H9 (cell line): ENCODE results near the gene PDIA6. TPM values are rescaled to one million over a fixed set of nuclear protein-coding genes. Genes with fewer than 3 reads are reported as not detected.

ENCODE experiments used
- DNase-seq: peaks from one replicate; pipeline ENCODE4 v3.0.0-alpha.2; 2017
- H2AFZ ChIP-seq: one replicate; pipeline ENCODE4 v1.6.1; 2013; ENCODE audit warnings: mild to moderate bottlenecking, low read length, control low read depth, moderate library complexity
- H2AK5ac ChIP-seq: 2 replicates; pipeline ENCODE4 v1.6.1; 2013; ENCODE audit warnings: low read length, control low read depth, mixed read lengths; ENCODE audit not compliant: insufficient read length
- H2BK120ac ChIP-seq: one replicate; pipeline ENCODE4 v1.6.1; 2013; ENCODE audit warnings: low read depth, mild to moderate bottlenecking, low read length, control low read depth, inconsistent platforms; ENCODE audit not compliant: poor library complexity, severe bottlenecking
- H2BK12ac ChIP-seq: 2 replicates; pipeline ENCODE4 v1.6.1; 2013; ENCODE audit warnings: low read length, control low read depth, mixed read lengths, low read depth; ENCODE audit not compliant: insufficient read length
- H2BK15ac ChIP-seq: 2 replicates; pipeline ENCODE4 v1.6.1; 2013; ENCODE audit warnings: low read depth, low read length, control low read depth
- H2BK20ac ChIP-seq: one replicate; pipeline ENCODE4 v1.6.1; 2013; ENCODE audit warnings: low read depth, mild to moderate bottlenecking, low read length, control low read depth, inconsistent platforms; ENCODE audit not compliant: poor library complexity, severe bottlenecking
- H2BK5ac ChIP-seq: 2 replicates; pipeline ENCODE4 v1.6.1; 2013; ENCODE audit warnings: low read length, control low read depth, mixed read lengths; ENCODE audit not compliant: insufficient read length
- H3K14ac ChIP-seq: 2 replicates; pipeline ENCODE4 v1.6.1; 2013; ENCODE audit warnings: low read length, control low read depth; ENCODE audit not compliant: insufficient read depth
- H3K18ac ChIP-seq: 2 replicates; pipeline ENCODE4 v1.6.1; 2013; ENCODE audit warnings: low read depth, mild to moderate bottlenecking, mixed read lengths, low read length, control low read depth; ENCODE audit not compliant: insufficient read length
- H3K23ac ChIP-seq: 2 replicates; pipeline ENCODE4 v1.6.1; 2013; ENCODE audit warnings: low read length, control low read depth, mixed read lengths, low read depth; ENCODE audit not compliant: insufficient read length
- H3K23me2 ChIP-seq: 2 replicates; pipeline ENCODE4 v1.6.1; 2013; ENCODE audit warnings: low read depth, mild to moderate bottlenecking, mixed read lengths, low read length, control low read depth; ENCODE audit not compliant: insufficient read length, poor library complexity, severe bottlenecking
- H3K27ac ChIP-seq: 2 replicates; pipeline ENCODE4 v1.5.1; 2013; ENCODE audit warnings: low read length, control low read depth, mixed read lengths, low read depth; ENCODE audit not compliant: insufficient read length
- H3K27me3 ChIP-seq: 2 replicates; pipeline ENCODE4 v1.6.1; 2013; ENCODE audit warnings: low read length, control low read depth, inconsistent platforms; ENCODE audit not compliant: insufficient read depth
- H3K4ac ChIP-seq: 2 replicates; pipeline ENCODE4 v1.6.1; 2013; ENCODE audit warnings: low read depth, mild to moderate bottlenecking, control low read depth, inconsistent platforms, low read length, moderate library complexity
- H3K4me1 ChIP-seq: 2 replicates; pipeline ENCODE4 v1.6.1; 2013; ENCODE audit warnings: low read length, control low read depth, inconsistent platforms; ENCODE audit not compliant: insufficient read depth
- H3K4me2 ChIP-seq: 2 replicates; pipeline ENCODE4 v1.6.1; 2013; ENCODE audit warnings: low read length, control low read depth, mixed read lengths; ENCODE audit not compliant: insufficient read length, insufficient read depth
- H3K56ac ChIP-seq: 2 replicates; pipeline ENCODE4 v1.6.1; 2013; ENCODE audit warnings: low read depth, mild to moderate bottlenecking, mixed read lengths, low read length, control low read depth; ENCODE audit not compliant: insufficient read length
- H3K79me1 ChIP-seq: 2 replicates; pipeline ENCODE4 v1.6.1; 2013; ENCODE audit warnings: low read depth, mild to moderate bottlenecking, moderate library complexity, low read length, control low read depth, inconsistent platforms; ENCODE audit not compliant: insufficient read depth, poor library complexity, severe bottlenecking
- H3K79me2 ChIP-seq: 2 replicates; pipeline ENCODE4 v1.6.1; 2013; ENCODE audit warnings: low read length, control low read depth, inconsistent platforms; ENCODE audit not compliant: insufficient read depth
- H3K9ac ChIP-seq: 2 replicates; pipeline ENCODE4 v1.6.1; 2013; ENCODE audit warnings: low read length, control low read depth, mixed read lengths; ENCODE audit not compliant: insufficient read length; ENCODE audit errors: extremely low read depth
- H3K9me3 ChIP-seq: one replicate; pipeline ENCODE4 v1.6.1; 2013; ENCODE audit warnings: low read depth, low read length, inconsistent platforms; ENCODE audit not compliant: control insufficient read depth
- H3T11ph ChIP-seq: one replicate; pipeline ENCODE4 v1.6.1; 2013; ENCODE audit warnings: mild to moderate bottlenecking, low read length, control low read depth, inconsistent platforms
- H4K20me1 ChIP-seq: one replicate; pipeline ENCODE4 v1.6.1; 2013; ENCODE audit not compliant: control insufficient read depth, insufficient read length, insufficient read depth
- H4K5ac ChIP-seq: 2 replicates; pipeline ENCODE4 v1.6.1; 2013; ENCODE audit warnings: low read depth, mild to moderate bottlenecking, mixed read lengths, low read length, control low read depth; ENCODE audit not compliant: insufficient read length
- H4K8ac ChIP-seq: replicated peaks from 2 replicates; pipeline ENCODE4 v1.6.1; 2013; ENCODE audit warnings: low read length, control low read depth, mixed read lengths, low read depth; ENCODE audit not compliant: insufficient read length
- H4K91ac ChIP-seq: 2 replicates; pipeline ENCODE4 v1.6.1; 2013; ENCODE audit warnings: low read depth, mild to moderate bottlenecking, moderate library complexity, mixed read lengths, low read length, control low read depth; ENCODE audit not compliant: insufficient read length
- H3K27ac Mint-ChIP-seq, 3 experiments: 2 replicates in 2 of 3; 3 replicates in 1 of 3; pipeline ENCODE4 v1.8.0; 2020 to 2021; ENCODE audit warnings: mixed read lengths in 3 of 3, mild to moderate bottlenecking in 1 of 3, moderate library complexity in 1 of 3
- H3K27me3 Mint-ChIP-seq: 2 replicates; pipeline ENCODE4 v1.8.0; 2021; ENCODE audit warnings: low read depth, mild to moderate bottlenecking, moderate library complexity, mixed read lengths
- H3K36me3 Mint-ChIP-seq, 3 experiments: 2 replicates in 2 of 3; 3 replicates in 1 of 3; pipeline ENCODE4 v1.8.0; 2020 to 2021; ENCODE audit warnings: low read depth in 3 of 3, mixed read lengths in 3 of 3; ENCODE audit not compliant: insufficient read depth in 1 of 3
- H3K4me1 Mint-ChIP-seq, 2 experiments: 2 replicates each; pipeline ENCODE4 v1.8.0; 2020; ENCODE audit warnings: mixed read lengths in 2 of 2
- H3K4me3 Mint-ChIP-seq, 2 experiments: 2 replicates in 1 of 2; 3 replicates in 1 of 2; pipeline ENCODE4 v1.8.0; 2020 to 2021; ENCODE audit warnings: mild to moderate bottlenecking in 2 of 2, mixed read lengths in 2 of 2, moderate library complexity in 1 of 2
- H3K9me3 Mint-ChIP-seq, 2 experiments: 2 replicates in 1 of 2; 3 replicates in 1 of 2; pipeline ENCODE4 v1.8.0; 2020; ENCODE audit warnings: mild to moderate bottlenecking in 2 of 2, mixed read lengths in 2 of 2, moderate library complexity in 1 of 2
- CTCF ChIP-seq: fragments of 200-600 bp; sonication (generic); conservative IDR thresholded peaks from 3 replicates; pipeline ENCODE4 v1.8.0; 2021; ENCODE audit warnings: antibody characterized with exemption, mild to moderate bottlenecking
- WGBS: extraction: QIAGEN DNeasy Blood & Tissue Kit; methylation state at CpG from one replicate; pipeline ENCODE4 v1.1.7; 2013; ENCODE audit warnings: missing lambda C conversion rate, low lambda C conversion rate, mixed read lengths; ENCODE audit not compliant: insufficient read length; ENCODE audit errors: extremely low coverage; 5-methylcytosine and 5-hydroxymethylcytosine counted together
- total RNA-seq: library from RNA; stranded (reverse); gene quantifications from 2 replicates; pipeline ENCODE4 v1.2.1, GENCODE V29; 2021

Gene PDIA6
- total RNA-seq, 1 experiment from 2014 or later = 301 TPM

DNA sequence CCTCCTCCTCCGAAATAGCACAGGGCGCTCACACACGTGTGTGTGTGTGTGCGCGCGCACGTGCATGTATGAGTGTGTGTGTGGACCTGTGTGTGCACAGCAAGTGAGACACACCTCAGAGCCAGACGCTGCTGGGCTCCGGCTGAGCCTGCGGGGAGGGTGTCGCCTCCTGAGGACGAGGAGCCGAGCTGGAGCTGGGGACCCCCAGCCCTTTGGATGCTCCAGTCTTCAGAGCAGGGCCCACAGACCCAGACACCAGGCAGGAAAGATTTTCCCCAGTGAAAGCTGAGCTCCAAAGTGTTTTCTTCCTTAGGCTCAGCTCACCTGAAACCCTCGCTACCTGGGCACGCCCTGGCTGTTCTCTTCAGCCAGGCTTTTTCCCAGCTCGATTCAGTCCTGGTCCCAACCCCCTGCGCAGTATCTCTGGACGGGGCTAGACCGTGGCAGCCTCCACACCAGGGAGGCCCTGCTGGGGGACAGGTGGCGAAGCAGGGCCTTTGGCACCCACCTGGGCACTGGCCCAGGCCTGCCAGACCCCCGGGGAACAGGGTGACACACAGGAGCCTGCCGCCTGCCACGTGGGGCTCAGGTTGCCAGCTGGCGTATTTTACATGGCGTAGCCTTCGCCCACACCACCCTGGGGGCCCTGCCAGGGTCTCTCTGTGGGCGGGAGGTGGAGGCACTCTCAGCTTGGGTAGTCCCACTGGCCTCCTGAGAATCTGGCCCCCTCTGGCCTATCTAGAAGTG lies 36.2 kb downstream of the PDIA6 start:
- no peaks in the 10 kb centered on the region for H3K79me2 ChIP-seq
- H2BK20ac ChIP-seq = no peak overlapping the region
- H3K9me3 ChIP-seq = no peaks in the 10 kb centered on the region
- H4K8ac ChIP-seq = no peak overlapping the region
- no peaks in the 10 kb centered on the region for H3K4me1 ChIP-seq
- H3K27me3 ChIP-seq = no peaks in the 10 kb centered on the region
- no peak overlapping the region for H3T11ph ChIP-seq
- no peak for DNase-seq
- no peak overlapping the region for H3K4ac ChIP-seq
- H2BK12ac ChIP-seq = no peak overlapping the region
- H2BK5ac ChIP-seq = no peak overlapping the region
- no peak overlapping the region for H3K27ac Mint-ChIP-seq
- no peaks in the 10 kb centered on the region for H3K79me1 ChIP-seq
- H3K23ac ChIP-seq = no peak overlapping the region
- H3K23me2 ChIP-seq = no peaks in the 10 kb centered on the region
- no peak overlapping the region for H3K14ac ChIP-seq
- no peaks in the 10 kb centered on the region; a peak in 1 of 5 replicates for H3K9me3 Mint-ChIP-seq
- no peak overlapping the region for H2BK120ac ChIP-seq
- no peak overlapping the region for H2AFZ ChIP-seq
- H3K27me3 Mint-ChIP-seq = peaks cover 3% of the 10 kb centered on the region; the same call in 1 of the 2 replicates
- no CpG with 5 or more reads among the region's 27 CpGs for WGBS
- no peak overlapping the region for H2AK5ac ChIP-seq
- no peak overlapping the region for H3K56ac ChIP-seq
- H4K20me1 ChIP-seq = no peaks in the 10 kb centered on the region
- H3K36me3 Mint-ChIP-seq = peaks cover 12 to 18% (median 17%) of the 10 kb centered on the region in 3 experiments; a peak in 6 of 7 replicates
- H3K27ac ChIP-seq = no peak overlapping the region
- H3K4me2 ChIP-seq = no peak overlapping the region
- H2BK15ac ChIP-seq = no peak overlapping the region
- H4K5ac ChIP-seq = no peak overlapping the region
- H3K9ac ChIP-seq = no peak overlapping the region
- H3K4me3 Mint-ChIP-seq = no peak overlapping the region
- no peak overlapping the region for H4K91ac ChIP-seq
- H3K4me1 Mint-ChIP-seq = peaks cover 4 to 11% of the 10 kb centered on the region in 2 experiments; a peak in 3 of 4 replicates
- TF ChIP-seq CTCF = no peak
- H3K18ac ChIP-seq = no peak overlapping the region
